ENCODE measurements around the gene ANKDD1B.
A peak's percentile ranks its signal among the peaks of the same experiment; 100 is the strongest.
"Not testable (repeated sequence)": the region's sequence is repeated elsewhere in the genome, so short reads cannot be mapped to it uniquely, and the experiment has no call there.

Gene ANKDD1B

DNA sequence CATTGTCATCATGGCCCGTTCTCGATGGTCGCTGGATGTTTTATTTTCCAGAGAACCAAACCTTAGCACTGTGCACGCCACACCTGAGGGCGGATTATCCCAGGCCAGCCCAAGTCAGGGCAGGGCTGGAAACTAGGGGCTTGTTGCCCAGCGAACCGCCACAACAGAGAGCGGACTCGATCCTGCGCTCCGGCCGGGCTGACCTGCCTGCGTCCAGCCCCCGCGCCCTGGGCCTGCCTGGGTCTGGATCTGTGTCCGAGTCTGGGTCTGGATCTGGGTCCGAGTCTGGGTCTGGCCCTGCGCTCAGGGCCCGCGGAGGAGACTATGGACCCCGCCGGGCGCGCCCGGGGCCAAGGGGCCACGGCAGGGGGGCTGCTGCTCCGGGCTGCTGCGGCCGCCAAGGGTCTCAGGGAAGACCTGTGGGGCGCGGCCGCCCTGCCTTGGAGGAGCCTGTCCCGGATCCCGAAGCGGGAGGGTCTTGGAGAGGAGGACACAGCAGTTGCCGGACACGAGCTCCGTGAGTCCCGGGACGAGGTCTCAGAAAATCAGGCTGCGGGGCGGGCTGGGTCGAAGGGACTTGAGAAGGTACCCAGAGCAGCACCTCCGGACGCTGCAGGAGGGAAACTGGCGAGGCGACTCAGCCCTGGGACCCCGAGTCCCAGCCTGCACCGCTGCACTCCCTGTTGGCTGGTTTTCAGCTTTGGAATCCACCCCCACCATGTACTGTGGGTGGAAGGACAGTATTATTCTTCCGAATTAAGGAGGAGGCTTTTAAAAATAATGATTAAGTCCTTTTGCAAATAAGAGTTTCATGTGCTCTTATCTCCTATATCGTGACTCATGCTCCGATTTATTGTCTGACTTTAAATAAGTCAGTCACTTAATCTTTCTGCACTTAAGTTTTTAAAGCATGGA is at the start of gene ANKDD1B:
TSS of gene ANKDD1B (plus strand) at position 143 of the 915 bp plus-strand sequence. CDS start at position 325, 182 bp downstream.
- Mint-ChIP-seq H3K4me3 (peak within 1 kb of the TSS; percentile 46), H3K27ac (no peak within 1 kb of the TSS), H3K9me3 (ENCODE audit: low read depth) (no peaks in the 10 kb centered on the region)

GRCh38 chr5:75565991-75566709 is 45.1 kb upstream of the ANKDD1B start:
- peaks cover 29% of the 10 kb centered on the region for H3K36me3 Mint-ChIP-seq
- peak overlapping the region; percentile 67 for H3K4me3 Mint-ChIP-seq
- not testable (repeated sequence) for H3K27me3 Mint-ChIP-seq; H3K9me3 Mint-ChIP-seq (ENCODE audit: low read depth)
- peak overlapping the region; percentile 93 for H3K27ac Mint-ChIP-seq
- H3K4me1 Mint-ChIP-seq (ENCODE audit: low read depth), result peaks cover 49% of the 10 kb centered on the region

More for the DNA sequence above, at the start of gene ANKDD1B:
- peaks cover 8% of the 10 kb centered on the region for H3K36me3 Mint-ChIP-seq
- peaks cover 16% of the 10 kb centered on the region for H3K27me3 Mint-ChIP-seq
- H3K4me1 Mint-ChIP-seq (ENCODE audit: low read depth), result peaks cover 7% of the 10 kb centered on the region

GRCh38 chr5:75566710-75567309 is 44.4 kb upstream of the ANKDD1B start:
- peaks cover 25% of the 10 kb centered on the region for H3K36me3 Mint-ChIP-seq
- H3K4me3 Mint-ChIP-seq, result peak overlapping the region; percentile 67
- peaks cover 52% of the 10 kb centered on the region for H3K4me1 Mint-ChIP-seq (ENCODE audit: low read depth)
- H3K27ac Mint-ChIP-seq, result peak overlapping the region; percentile 93
- H3K9me3 Mint-ChIP-seq (ENCODE audit: low read depth), result peaks cover 4% of the 10 kb centered on the region
- no peaks in the 10 kb centered on the region for H3K27me3 Mint-ChIP-seq

DNA sequence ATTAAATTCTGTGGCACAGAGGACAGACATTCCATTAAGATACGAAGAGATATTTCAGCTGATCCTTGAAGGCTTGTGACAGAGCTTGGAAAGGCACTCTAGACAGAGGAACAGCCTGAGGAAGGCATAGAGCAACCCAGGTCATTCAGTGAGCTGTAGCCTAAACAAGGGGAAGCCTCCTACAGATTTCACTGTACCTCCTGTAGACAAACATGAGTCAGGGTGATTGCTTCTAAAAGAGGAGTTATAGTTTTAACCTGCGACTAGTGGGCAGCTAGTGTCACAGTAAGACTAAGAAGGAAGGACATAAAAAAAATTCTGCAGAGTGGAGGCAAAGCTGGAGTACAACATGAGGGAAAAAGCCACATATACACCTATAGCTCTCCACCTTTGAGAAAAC is 43.5 kb upstream of the ANKDD1B start:
- peak overlapping the region; percentile 93 for H3K27ac Mint-ChIP-seq
- peaks cover 20% of the 10 kb centered on the region for H3K36me3 Mint-ChIP-seq
- no peaks in the 10 kb centered on the region for H3K27me3 Mint-ChIP-seq
- H3K4me1 Mint-ChIP-seq (ENCODE audit: low read depth), result peaks cover 51% of the 10 kb centered on the region
- H3K9me3 Mint-ChIP-seq (ENCODE audit: low read depth), result peaks cover 4% of the 10 kb centered on the region
- peak overlapping the region; percentile 67 for H3K4me3 Mint-ChIP-seq

DNA sequence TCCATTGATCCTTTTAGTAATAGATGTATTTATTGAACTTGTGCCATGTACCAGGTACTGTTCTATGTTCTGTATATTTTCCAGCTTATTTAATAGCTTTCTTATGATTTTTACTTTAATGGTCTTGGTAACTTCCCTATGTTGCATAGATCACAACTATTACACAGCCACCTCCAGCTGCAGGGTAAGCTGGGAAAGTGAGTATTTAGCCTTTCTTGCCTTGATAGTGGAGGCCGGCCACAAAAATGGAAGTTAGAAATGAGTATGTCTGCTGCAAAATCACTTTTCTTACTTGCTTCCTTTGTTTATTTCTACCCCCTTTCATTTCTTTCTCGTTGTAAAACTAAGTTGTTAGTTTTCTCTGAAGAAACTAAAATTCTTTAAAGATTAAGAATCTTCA is 43.1 kb upstream of the ANKDD1B start:
- Mint-ChIP-seq H3K9me3 (ENCODE audit: low read depth) (peaks cover 3% of the 10 kb centered on the region), H3K36me3 (peaks cover 19% of the 10 kb centered on the region), H3K4me3 (peak overlapping the region; percentile 67), H3K27ac (peak overlapping the region; percentile 93), H3K27me3 (no peaks in the 10 kb centered on the region), H3K4me1 (ENCODE audit: low read depth) (peaks cover 50% of the 10 kb centered on the region)

DNA sequence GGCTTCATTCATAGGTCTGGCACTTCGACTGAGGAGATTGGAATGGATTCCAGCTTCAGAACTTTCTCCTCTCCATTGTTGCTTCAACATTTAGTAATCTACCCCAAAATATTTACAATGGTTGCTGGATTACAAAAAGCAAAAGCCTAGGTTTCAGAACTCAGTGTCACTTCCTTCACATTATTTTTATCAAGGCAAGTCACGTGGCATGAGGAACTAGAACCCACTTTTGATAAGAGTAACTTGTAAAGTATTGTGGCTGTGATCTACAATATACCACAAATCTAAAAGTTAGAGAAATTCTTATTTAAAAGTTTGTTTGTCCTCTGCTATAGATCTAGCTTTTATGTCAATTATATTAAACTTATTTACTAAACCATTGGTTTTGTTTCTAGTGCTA is 39.7 kb upstream of the ANKDD1B start:
- Mint-ChIP-seq H3K27ac (no peak overlapping the region), H3K4me1 (ENCODE audit: low read depth) (peaks cover 36% of the 10 kb centered on the region)

DNA sequence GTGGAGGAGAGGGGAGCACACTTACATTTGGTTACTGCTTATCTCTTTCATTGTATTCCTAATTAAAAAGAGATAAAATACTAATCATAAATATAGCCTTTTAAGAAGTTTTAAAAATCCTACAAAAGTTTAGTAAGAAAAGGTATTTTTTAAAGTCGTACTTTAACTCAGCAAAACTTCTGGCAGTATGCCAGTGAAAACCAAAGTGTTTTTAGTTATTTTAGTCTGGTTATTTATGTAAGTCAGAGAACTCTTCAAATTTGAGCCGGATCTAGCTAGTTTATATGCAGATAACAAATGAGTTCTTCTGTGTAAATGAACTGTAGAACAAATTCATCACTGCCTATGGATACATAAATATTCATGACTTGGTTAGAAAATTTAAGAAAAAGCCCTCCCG is 36.5 kb upstream of the ANKDD1B start:
- no peak overlapping the region for H3K4me3 Mint-ChIP-seq
- H3K9me3 Mint-ChIP-seq (ENCODE audit: low read depth), result no peaks in the 10 kb centered on the region
- peaks cover 15% of the 10 kb centered on the region for H3K36me3 Mint-ChIP-seq
- H3K4me1 Mint-ChIP-seq (ENCODE audit: low read depth), result peaks cover 14% of the 10 kb centered on the region
- H3K27ac Mint-ChIP-seq, result peak overlapping the region; percentile 77
- H3K27me3 Mint-ChIP-seq, result no peaks in the 10 kb centered on the region

More for the DNA sequence above, 39.7 kb upstream of the ANKDD1B start:
- H3K4me3 Mint-ChIP-seq, result no peak overlapping the region
- H3K9me3 Mint-ChIP-seq (ENCODE audit: low read depth), result no peaks in the 10 kb centered on the region
- H3K27me3 Mint-ChIP-seq, result no peaks in the 10 kb centered on the region
- H3K36me3 Mint-ChIP-seq, result peaks cover 6% of the 10 kb centered on the region

- H3K9me3 Mint-ChIP-seq (ENCODE audit: low read depth); H3K4me1 Mint-ChIP-seq (ENCODE audit: low read depth); H3K27me3 Mint-ChIP-seq; H3K4me3 Mint-ChIP-seq; H3K27ac Mint-ChIP-seq: not testable (repeated sequence)
- H3K36me3 Mint-ChIP-seq, result peaks cover 15% of the 10 kb centered on the region
These were observed 33.0 kb upstream of the ANKDD1B start for GRCh38 chr5:75578280-75578679.

GRCh38 chr5:75584641-75585040 is 26.6 kb upstream of the ANKDD1B start:
- H3K36me3 Mint-ChIP-seq, result peaks cover 10% of the 10 kb centered on the region
- no peaks in the 10 kb centered on the region for H3K9me3 Mint-ChIP-seq (ENCODE audit: low read depth)
- no peak overlapping the region for H3K4me3 Mint-ChIP-seq
- no peaks in the 10 kb centered on the region for H3K4me1 Mint-ChIP-seq (ENCODE audit: low read depth)
- H3K27ac Mint-ChIP-seq, result no peak overlapping the region
- H3K27me3 Mint-ChIP-seq, result no peaks in the 10 kb centered on the region

- Mint-ChIP-seq H3K27me3 (no peaks in the 10 kb centered on the region), H3K36me3 (peaks cover 12% of the 10 kb centered on the region), H3K9me3 (ENCODE audit: low read depth) (no peaks in the 10 kb centered on the region), H3K27ac (no peak overlapping the region), H3K4me1 (ENCODE audit: low read depth) (no peaks in the 10 kb centered on the region), H3K4me3 (no peak overlapping the region)
These were observed 22.6 kb upstream of the ANKDD1B start for GRCh38 chr5:75588666-75589065.

GRCh38 chr5:75600535-75600934 is 10.7 kb upstream of the ANKDD1B start:
- peaks cover 37% of the 10 kb centered on the region for H3K36me3 Mint-ChIP-seq
- H3K4me3 Mint-ChIP-seq, result no peak overlapping the region
- H3K4me1 Mint-ChIP-seq (ENCODE audit: low read depth), result peaks cover 10% of the 10 kb centered on the region
- H3K9me3 Mint-ChIP-seq (ENCODE audit: low read depth), result no peaks in the 10 kb centered on the region
- no peak overlapping the region for H3K27ac Mint-ChIP-seq
- no peaks in the 10 kb centered on the region for H3K27me3 Mint-ChIP-seq

GRCh38 chr5:75601567-75601966 is 9.7 kb upstream of the ANKDD1B start:
- Mint-ChIP-seq H3K36me3 (peaks cover 35% of the 10 kb centered on the region), H3K4me3 (no peak overlapping the region)

GRCh38 chr5:75601996-75602395 is 9.3 kb upstream of the ANKDD1B start:
- no peak overlapping the region for H3K27ac Mint-ChIP-seq
- no peak overlapping the region for H3K4me3 Mint-ChIP-seq
- H3K27me3 Mint-ChIP-seq, result no peaks in the 10 kb centered on the region
- peaks cover 10% of the 10 kb centered on the region for H3K4me1 Mint-ChIP-seq (ENCODE audit: low read depth)
- H3K36me3 Mint-ChIP-seq, result peaks cover 34% of the 10 kb centered on the region
- H3K9me3 Mint-ChIP-seq (ENCODE audit: low read depth), result no peaks in the 10 kb centered on the region

More at GRCh38 chr5:75601567-75601966, 9.7 kb upstream of the ANKDD1B start:
- no peak overlapping the region for H3K27ac Mint-ChIP-seq
- H3K4me1 Mint-ChIP-seq (ENCODE audit: low read depth), result peaks cover 10% of the 10 kb centered on the region
- H3K9me3 Mint-ChIP-seq (ENCODE audit: low read depth), result no peaks in the 10 kb centered on the region
- H3K27me3 Mint-ChIP-seq, result no peaks in the 10 kb centered on the region

DNA sequence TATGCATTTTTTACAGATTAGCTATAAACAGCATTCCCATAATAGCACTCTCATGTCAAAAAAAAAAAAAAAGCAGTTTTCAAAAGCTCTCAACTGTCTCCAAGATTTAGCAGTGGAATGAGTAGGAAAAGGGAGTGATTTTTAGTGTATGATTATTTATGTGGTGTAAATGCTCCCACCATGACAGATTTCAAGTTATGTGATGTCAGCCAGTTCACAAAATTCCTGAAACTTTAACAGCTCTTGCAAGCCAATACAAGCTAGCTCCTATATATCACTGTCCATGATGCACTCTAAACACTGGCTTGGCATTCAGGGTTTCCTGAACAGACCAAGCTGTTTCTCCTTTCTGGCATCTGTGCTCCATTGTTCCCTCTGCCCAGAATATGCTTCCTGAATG is 7.9 kb upstream of the ANKDD1B start:
- peaks cover 10% of the 10 kb centered on the region for H3K4me1 Mint-ChIP-seq (ENCODE audit: low read depth)
- H3K4me3 Mint-ChIP-seq, result no peak overlapping the region
- H3K9me3 Mint-ChIP-seq (ENCODE audit: low read depth), result no peaks in the 10 kb centered on the region
- H3K27ac Mint-ChIP-seq, result no peak overlapping the region
- H3K36me3 Mint-ChIP-seq, result peaks cover 39% of the 10 kb centered on the region
- no peaks in the 10 kb centered on the region for H3K27me3 Mint-ChIP-seq

GRCh38 chr5:75603821-75604220 is 7.4 kb upstream of the ANKDD1B start:
- Mint-ChIP-seq H3K9me3 (ENCODE audit: low read depth) (no peaks in the 10 kb centered on the region), H3K27me3 (no peaks in the 10 kb centered on the region), H3K4me1 (ENCODE audit: low read depth) (peaks cover 10% of the 10 kb centered on the region), H3K27ac (no peak overlapping the region), H3K4me3 (no peak overlapping the region), H3K36me3 (peaks cover 39% of the 10 kb centered on the region)

All from activated naive CD8-positive, alpha-beta T cell (primary cell).